HepG2 (cell line): Measurements from ENCODE around the gene CAMTA1. TPM values are rescaled to one million over a fixed set of nuclear protein-coding genes. Genes with fewer than 3 reads are reported as not detected.

Experiments used
- ATAC-seq: fragments of 200-7000 bp; cut with Tn5 transposase; 3 replicates; pipeline ENCODE4 v1.9.1; 2020; ENCODE audit warnings: mild to moderate bottlenecking, moderate library complexity
- BruUV-seq: library from RNA; stranded (reverse); fragments of 400-500 nt; replicated peaks from 2 replicates; lab custom pipeline; 2021; lab: Mats Ljungman, UMichigan
- CTCF ChIA-PET: fragments of 300-600 bp; formaldehyde crosslinking; extraction: SDS; loops from one replicate; lab custom pipeline; 2021; ENCODE audit warnings: low total read pairs, inconsistent platforms, low intra/inter-chr PET ratio; lab: Yijun Ruan, JAX
- POLR2A ChIA-PET: fragments of 350-600 bp; sonication (Branson Sonifier 250); formaldehyde crosslinking; loops from one replicate; lab custom pipeline; 2020; ENCODE audit warnings: antibody characterized with exemption, inconsistent platforms; lab: Yijun Ruan, JAX
- DNase-seq: peaks from one replicate; pipeline ENCODE4 v3.0.0-alpha.2; 2015; ENCODE audit warnings: low spot score
- FAIRE-seq: peaks from 3 replicates; lab custom pipeline; 2011; peaks lifted over from hg19 to GRCh38; lab: Jason Lieb, UNC
- H2AFZ ChIP-seq: one replicate; pipeline ENCODE4 v1.6.1; 2011; ENCODE audit warnings: low read length, inconsistent platforms
- H3K27ac ChIP-seq: fragments of 300-600 bp; 3 replicates; pipeline ENCODE4 v1.8.0; 2011; ENCODE audit warnings: mixed run types, mild to moderate bottlenecking, mixed read lengths, low read length, inconsistent platforms; ENCODE audit not compliant: insufficient read depth; ENCODE audit errors: extremely low read length
- H3K27me3 ChIP-seq, 2 experiments: fragments of 200-600 bp in 1 of 2; 2 replicates in 1 of 2; 3 replicates in 1 of 2; pipeline versions ENCODE4 v1.6.0 to v1.8.0; 2011; ENCODE audit warnings: low read length in 2 of 2, mild to moderate bottlenecking in 2 of 2, moderate library complexity in 2 of 2, inconsistent platforms in 1 of 2; ENCODE audit not compliant: insufficient read depth in 2 of 2, control insufficient read depth in 1 of 2
- H3K36me3 ChIP-seq, 2 experiments: fragments of 200-600 bp in 1 of 2; replicated peaks in 1 of 2; 2 replicates in 1 of 2; 3 replicates in 1 of 2; pipeline versions ENCODE4 v1.5.1 to v1.8.0; 2011; ENCODE audit warnings: low read length in 2 of 2, inconsistent platforms in 1 of 2; ENCODE audit not compliant: insufficient read depth in 2 of 2, control insufficient read depth in 1 of 2
- H3K4me1 ChIP-seq: 2 replicates; pipeline ENCODE4 v1.5.1; 2012; ENCODE audit warnings: low read length, inconsistent platforms; ENCODE audit not compliant: insufficient read depth
- H3K4me2 ChIP-seq: 2 replicates; pipeline ENCODE4 v1.6.0; 2011; ENCODE audit warnings: low read depth, low read length, inconsistent platforms
- H3K4me3 ChIP-seq, 3 experiments: fragments of 200-600 bp in 1 of 3; sonication (generic), shearing (Covaris generic) in 1 of 3; replicated peaks in 1 of 3; 2 replicates each; pipeline ENCODE4 v1.5.1; 2011 to 2016; ENCODE audit warnings: low read length in 3 of 3, inconsistent platforms in 2 of 3, low read depth in 2 of 3, mild to moderate bottlenecking in 2 of 3, control low read depth in 1 of 3, mixed read lengths in 1 of 3; ENCODE audit not compliant: insufficient read depth in 1 of 3
- H3K79me2 ChIP-seq: one replicate; pipeline ENCODE4 v1.6.1; 2011; ENCODE audit warnings: low read length, inconsistent platforms; ENCODE audit not compliant: insufficient read depth
- H3K9ac ChIP-seq: 2 replicates; pipeline ENCODE4 v1.6.0; 2011; ENCODE audit warnings: mild to moderate bottlenecking, low read depth, low read length, inconsistent platforms; ENCODE audit not compliant: insufficient read depth
- H3K9me3 ChIP-seq: 2 replicates; pipeline ENCODE4 v1.5.1; 2012; ENCODE audit warnings: mild to moderate bottlenecking, low read length
- H4K20me1 ChIP-seq: 2 replicates; pipeline ENCODE4 v1.6.0; 2011; ENCODE audit warnings: inconsistent platforms, mild to moderate bottlenecking, low read length, moderate library complexity; ENCODE audit not compliant: insufficient read depth
- IKZF4 ChIP-seq: sonication (generic); formaldehyde crosslinking; IDR thresholded peaks from 2 replicates; pipeline ENCODE4 v1.5.1; 2020; ENCODE audit warnings: borderline replicate concordance, mild to moderate bottlenecking, low read depth, missing genetic modification reagents; ENCODE audit errors: not compliant biosample characterization
- ZBTB40 ChIP-seq, 2 experiments: fragments of 450-650 bp in 1 of 2; sonication (generic) in 1 of 2; formaldehyde crosslinking in 1 of 2; IDR thresholded peaks; 2 replicates each; pipeline versions ENCODE4 v1.6.1 to v1.8.0; 2016 to 2022; ENCODE audit warnings: antibody characterized with exemption in 1 of 2, mild to moderate bottlenecking in 1 of 2, missing genetic modification reagents in 1 of 2
- ZFAT ChIP-seq: sonication (generic); formaldehyde crosslinking; conservative IDR thresholded peaks from 2 replicates; pipeline ENCODE4 v1.8.1; 2023; ENCODE audit warnings: missing genetic modification reagents, inconsistent platforms
- ZNF101 ChIP-seq: sonication (generic); formaldehyde crosslinking; IDR thresholded peaks from 2 replicates; pipeline ENCODE4 v1.4.0; 2020; ENCODE audit warnings: mild to moderate bottlenecking, low read depth, missing genetic modification reagents, borderline replicate concordance
- ZNF142 ChIP-seq: sonication (generic); formaldehyde crosslinking; IDR thresholded peaks from 2 replicates; pipeline ENCODE4 v1.4.0; 2020; ENCODE audit warnings: missing genetic modification reagents
- WGBS: methylation state at CpG from one replicate; pipeline ENCODE4 v1.1.6; 2017; ENCODE audit warnings: low lambda C conversion rate; 5-methylcytosine and 5-hydroxymethylcytosine counted together
- in situ Hi-C: cut with HindIII; loops from 2 replicates; pipeline ENCODE4 v1.10.0; 2017; ENCODE audit warnings: low pct_unique_long_range_greater_than_20kb; ENCODE audit not compliant: extremely low pct_ligation_motif_present
- intact Hi-C: fragments of 100-400 bp; cut with micrococcal nuclease; formaldehyde crosslinking; loops from one replicate; pipeline ENCODE4 v1.10.0; 2022; ENCODE audit not compliant: unreplicated experiment
- polyA plus RNA-seq, 8 experiments: library from polyadenylated mRNA; depleted of rRNA in 3 of 8; stranded (reverse) in 7 of 8; unstranded in 1 of 8; fragments of >200 nt; fragmentation: Illumina TruSeq in 4 of 8; extraction: Trizol in 4 of 8; gene quantifications; 2 replicates each; pipeline versions ENCODE4 v1.2.1 to v1.2.3, GENCODE V29; 2011 to 2016; ENCODE audit warnings: low read depth in 4 of 8, missing spikeins in 1 of 8, mixed read lengths in 1 of 8; ENCODE audit not compliant: insufficient read depth in 1 of 8
- total RNA-seq, 5 experiments: library from RNA; depleted of rRNA; stranded (reverse); fragments of >200 nt; fragmentation: Illumina TruSeq; extraction: Trizol; gene quantifications; 2 replicates each; pipeline ENCODE4 v1.2.3, GENCODE V29; 2016; ENCODE audit warnings: low read depth in 1 of 5

The CAMTA1 gene
- total and polyA plus RNA-seq, 2 of the 13 experiments (the other 11 are each of a cell fraction or from before 2014, with no cell fraction given): 25.0 to 36.4 TPM

- TF ChIP-seq ZNF101 (CRISPR knock-in tag) (no peak), ZFAT (no peak), IKZF4 (CRISPR knock-in tag) (no peak)
Observed at GRCh38 chr1:7497107-7497637, 711.9 kb downstream of the CAMTA1 start (continued).

- no peak for FAIRE-seq
- Histone ChIP-seq H2AFZ (no peak overlapping the region), H3K27me3 (peaks cover 2 to 5% of the 10 kb centered on the region in 2 experiments; a peak in 4 of 5 replicates), H3K27ac (no peak overlapping the region), H3K9ac (no peak overlapping the region), H3K4me2 (no peak overlapping the region), H3K36me3 (no peaks in the 10 kb centered on the region), H3K9me3 (peaks cover 18% of the 10 kb centered on the region), H3K4me3 (no peak overlapping the region), H3K4me1 (no peaks in the 10 kb centered on the region), H3K79me2 (no peaks in the 10 kb centered on the region), H4K20me1 (no peaks in the 10 kb centered on the region)
- ChIA-PET CTCF (no interaction called here), POLR2A (no interaction called here)
- in situ Hi-C loops (no loop called here), intact Hi-C loops (no loop called here)
- WGBS: 67% methylated on average over 7 of the region's 22 CpGs
- no peak for DNase-seq
- no TSS peak for BruUV-seq
- ATAC-seq: no peak
- TF ChIP-seq ZNF142 (CRISPR knock-in tag): no peak
- TF ChIP-seq ZBTB40 (IDR thresholded peaks at IDR 0.05): no peak
- no peak for TF ChIP-seq ZBTB40 (CRISPR knock-in tag; IDR thresholded peaks at IDR 0.05)
Observed at GRCh38 chr1:7500381-7501083, 715.3 kb downstream of the CAMTA1 start.
